ENCODE measurements around the gene ALPP. TPM values are rescaled to one million over a fixed set of nuclear protein-coding genes. Genes with fewer than 3 reads are reported as not detected.

Gene ALPP
- total RNA-seq, 1 experiment from 2014 or later = 0.20 TPM

GRCh38 chr2:232396683-232397082 is 18.1 kb downstream of the ALPP start:
- Histone ChIP-seq H3K14ac (ENCODE audit: insufficient read depth, low read length) (no peak overlapping the region), H3K23me2 (ENCODE audit: insufficient read length, low read depth, low read length, poor library complexity, severe bottlenecking) (no peaks in the 10 kb centered on the region), H3K4ac (ENCODE audit: low read depth, low read length) (no peak overlapping the region), H3K4me2 (ENCODE audit: insufficient read depth, insufficient read length, low read length) (no peak overlapping the region), H2AFZ (ENCODE audit: low read length) (no peak overlapping the region), H2AK5ac (ENCODE audit: insufficient read length, low read length) (no peak overlapping the region), H2BK12ac (ENCODE audit: insufficient read length, low read depth, low read length) (no peak overlapping the region), H2BK120ac (ENCODE audit: low read depth, low read length, poor library complexity, severe bottlenecking) (no peak overlapping the region), H3K23ac (ENCODE audit: insufficient read length, low read depth, low read length) (no peak overlapping the region), H3T11ph (ENCODE audit: low read length) (no peak overlapping the region), H4K20me1 (ENCODE audit: control insufficient read depth, insufficient read depth, insufficient read length) (no peaks in the 10 kb centered on the region), H2BK5ac (ENCODE audit: insufficient read length, low read length) (no peak overlapping the region), H3K27ac (ENCODE audit: insufficient read length, low read depth, low read length) (no peak overlapping the region), H2BK20ac (ENCODE audit: low read depth, low read length, poor library complexity, severe bottlenecking) (no peak overlapping the region), H4K5ac (ENCODE audit: insufficient read length, low read depth, low read length) (no peak overlapping the region), H3K79me2 (ENCODE audit: insufficient read depth, low read length) (no peaks in the 10 kb centered on the region), H3K27me3 (ENCODE audit: insufficient read depth, low read length) (no peaks in the 10 kb centered on the region), H4K91ac (ENCODE audit: insufficient read length, low read depth, low read length) (no peak overlapping the region), H3K18ac (ENCODE audit: insufficient read length, low read depth, low read length) (no peak overlapping the region), H3K9me3 (ENCODE audit: control insufficient read depth, low read depth, low read length) (no peaks in the 10 kb centered on the region), H2BK15ac (ENCODE audit: low read depth, low read length) (no peak overlapping the region), H3K79me1 (ENCODE audit: insufficient read depth, low read depth, low read length, poor library complexity, severe bottlenecking) (no peaks in the 10 kb centered on the region), H4K8ac (replicated peaks; ENCODE audit: insufficient read length, low read depth, low read length) (no peak overlapping the region), H3K4me1 (ENCODE audit: insufficient read depth, low read length) (no peaks in the 10 kb centered on the region), H3K9ac (ENCODE audit: extremely low read depth, insufficient read length, low read length) (no peak overlapping the region), H3K56ac (ENCODE audit: insufficient read length, low read depth, low read length) (no peak overlapping the region)
- peaks cover 6% of the 10 kb centered on the region for H3K27me3 Mint-ChIP-seq (ENCODE audit: low read depth)
- peaks cover 0 to 3% of the 10 kb centered on the region in 2 experiments; a peak in 1 of 5 replicates for H3K9me3 Mint-ChIP-seq
- WGBS (ENCODE audit: extremely low coverage, insufficient read length, low lambda C conversion rate) = 100% methylated on average over 1 of the region's 2 CpGs
- no peak overlapping the region for H3K4me3 Mint-ChIP-seq
- H3K27ac Mint-ChIP-seq = no peak overlapping the region
- no peak for DNase-seq
- H3K36me3 Mint-ChIP-seq (ENCODE audit: insufficient read depth in 1 of 3, low read depth in 3 of 3) = peaks cover 0 to 66% (median 10%) of the 10 kb centered on the region in 3 experiments; a peak in 4 of 7 replicates
- peaks cover 0 to 9% of the 10 kb centered on the region in 2 experiments; a peak in 2 of 4 replicates for H3K4me1 Mint-ChIP-seq
- TF ChIP-seq CTCF (conservative IDR thresholded peaks at IDR 0.05) = no peak

All from H9 (cell line).